HG03103 (cell line): Measurements from ENCODE around the gene KIF1C.

ENCODE experiments used
- ATAC-seq: cut with Tn5 transposase; IDR thresholded peaks from one replicate; pipeline ENCODE4 v1.9.1; 2021; ENCODE audit warnings: low read depth; ENCODE audit not compliant: unreplicated experiment

Gene KIF1C

GRCh38 chr17:4968486-4969046 is 29.2 kb upstream of the KIF1C start:
- ATAC-seq: no peak

- no peak for ATAC-seq
Observed at GRCh38 chr17:4969047-4969550, 28.7 kb upstream of the KIF1C start.

DNA sequence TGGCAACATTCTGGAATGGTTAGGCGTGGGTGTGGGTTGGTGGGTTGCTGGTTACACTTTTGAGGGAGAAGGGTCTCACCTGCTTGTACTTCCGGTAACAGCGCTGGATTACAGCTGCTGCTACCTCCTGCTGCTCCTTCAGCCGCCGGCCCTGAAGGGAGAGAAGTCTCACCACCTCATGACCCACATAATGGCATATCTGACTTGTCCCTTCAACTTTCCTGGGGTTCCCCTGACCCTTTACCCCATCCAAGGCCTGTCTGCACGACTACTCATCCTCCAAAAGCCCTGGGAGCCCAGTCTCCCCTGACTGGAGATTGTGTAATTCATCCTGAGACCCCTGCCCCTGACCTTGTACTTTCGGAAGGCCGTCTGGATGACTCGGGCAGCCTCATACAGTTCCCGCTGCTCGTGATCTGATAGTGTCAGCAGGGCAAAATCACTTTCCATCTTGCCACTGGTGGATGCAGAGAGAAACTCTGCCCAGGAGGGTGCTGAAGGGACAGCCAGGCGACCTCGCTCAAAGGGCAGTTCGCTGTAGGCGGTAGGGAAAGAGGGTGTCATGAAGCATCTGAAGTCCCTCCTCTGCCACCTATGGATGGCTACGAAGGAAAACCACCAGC is 28.1 kb upstream of the KIF1C start:
- ATAC-seq: no peak

- ATAC-seq: no peak
Observed at GRCh38 chr17:4970273-4970672, 27.5 kb upstream of the KIF1C start.

GRCh38 chr17:4971826-4972225 is 25.9 kb upstream of the KIF1C start:
- no peak for ATAC-seq

DNA sequence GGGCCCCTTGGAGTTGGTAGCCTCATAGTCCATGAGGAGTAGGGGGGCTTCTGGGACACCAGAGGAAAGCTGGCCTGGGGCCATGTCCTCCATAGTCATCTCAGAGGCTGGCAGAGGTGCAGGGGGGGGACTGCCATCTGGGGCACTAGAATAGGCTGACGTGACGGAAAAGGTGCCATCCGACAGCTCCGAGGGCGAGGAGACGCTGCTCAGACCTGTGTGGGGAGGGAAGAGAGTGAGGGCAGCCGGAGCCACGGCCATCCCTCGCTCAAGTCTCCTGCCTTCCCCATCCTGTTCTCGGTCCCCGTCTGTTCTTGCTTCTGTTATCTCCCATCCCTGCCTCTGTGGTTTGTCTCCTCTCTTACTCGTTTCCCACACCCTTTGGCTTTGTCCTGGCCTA is 25.4 kb upstream of the KIF1C start:
- no peak for ATAC-seq

DNA sequence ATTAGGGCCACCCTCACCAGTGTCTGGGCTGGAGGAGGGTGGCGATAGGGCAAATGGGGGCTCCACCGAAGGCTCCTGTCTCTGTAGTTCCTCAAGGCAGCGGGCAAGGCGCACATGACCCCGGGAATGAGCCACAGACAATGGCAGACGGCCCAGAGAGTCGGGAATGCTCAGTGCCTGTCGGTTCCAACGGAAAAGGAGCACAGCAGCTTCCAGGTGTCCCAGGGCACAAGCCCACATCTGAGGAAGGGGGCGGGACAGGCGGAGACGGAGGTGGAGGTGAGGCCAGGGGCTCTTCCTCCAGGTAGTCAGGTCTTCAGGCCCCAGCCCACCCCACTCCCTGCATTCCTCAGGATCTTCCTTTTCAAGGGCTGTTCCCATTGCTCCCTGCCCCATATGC is 25.0 kb upstream of the KIF1C start:
- ATAC-seq: no peak

DNA sequence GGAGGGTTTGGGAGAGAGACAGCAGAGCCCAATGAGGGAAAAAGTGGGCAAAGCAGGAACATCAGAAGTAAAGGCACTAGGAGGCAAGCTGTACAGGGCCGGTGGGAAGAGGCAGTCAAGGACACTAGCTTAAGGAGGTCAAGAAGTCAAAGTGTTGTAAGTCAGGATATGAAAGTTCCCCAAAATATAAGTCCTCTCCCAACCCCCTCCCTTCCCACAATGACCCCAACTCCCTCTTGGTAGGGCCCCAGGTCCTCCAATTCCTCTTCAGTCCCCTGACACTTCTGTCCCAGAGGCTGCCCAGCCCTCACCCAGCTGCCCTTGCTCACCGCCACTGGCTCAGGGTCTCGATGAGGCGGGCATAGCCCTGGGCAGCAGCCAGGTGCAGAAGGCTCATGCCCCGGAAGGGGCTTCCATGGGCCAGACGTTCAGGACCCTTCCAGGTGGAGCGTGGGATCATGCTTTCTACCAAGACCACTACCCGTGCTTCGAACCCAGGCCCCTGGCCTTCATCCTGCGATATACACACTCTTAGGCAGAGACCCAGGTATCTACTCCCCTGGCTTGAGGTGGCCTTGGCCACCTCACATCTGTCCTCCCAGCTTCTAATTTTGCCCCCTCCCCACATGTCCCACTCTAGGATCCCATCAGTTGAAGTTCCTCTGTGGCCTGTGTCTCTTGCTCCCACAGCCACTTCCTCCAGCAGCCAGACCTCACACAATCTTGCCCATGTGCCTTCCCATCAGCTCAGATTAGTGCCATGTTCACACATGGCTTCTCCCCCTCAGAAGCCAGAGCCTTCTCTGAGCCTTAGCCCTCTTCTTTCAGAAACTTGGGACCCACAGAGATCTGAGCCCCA is 24.3 kb upstream of the KIF1C start:
- no peak for ATAC-seq

DNA sequence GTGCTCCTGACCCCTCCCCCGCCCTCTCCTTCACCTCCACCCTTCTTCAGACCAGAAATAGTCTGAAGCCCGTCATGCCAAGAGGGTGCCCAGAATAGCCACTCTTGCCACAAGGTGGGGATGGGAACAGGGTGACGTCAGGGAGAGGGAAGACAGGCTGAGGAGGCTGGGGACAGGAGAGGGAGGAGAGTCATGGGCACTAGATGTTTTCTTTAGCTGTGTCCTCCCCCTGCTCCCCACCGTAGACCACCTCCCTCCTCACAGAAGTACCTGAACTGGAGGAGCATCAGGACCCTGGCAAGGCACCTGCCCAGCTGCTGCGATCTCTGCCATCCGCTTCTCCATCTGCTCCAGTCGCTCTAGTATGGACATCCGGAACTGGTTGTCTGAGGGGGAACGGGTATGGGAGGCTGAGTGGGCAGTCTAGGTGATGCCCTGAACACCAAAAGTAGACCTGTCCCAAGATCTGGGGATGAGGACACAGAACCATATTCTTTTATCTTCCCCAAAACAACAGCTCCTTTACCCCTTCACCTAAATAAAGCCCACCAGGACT is 23.6 kb upstream of the KIF1C start:
- no peak for ATAC-seq

GRCh38 chr17:4978726-4979125 is 19.0 kb upstream of the KIF1C start:
- no peak for ATAC-seq

GRCh38 chr17:4980644-4981216 is 17.0 kb upstream of the KIF1C start:
- ATAC-seq: no peak

- ATAC-seq: no peak
Observed at GRCh38 chr17:4982305-4982704, 15.4 kb upstream of the KIF1C start.

GRCh38 chr17:4986403-4986802 is 11.3 kb upstream of the KIF1C start:
- ATAC-seq: no peak

GRCh38 chr17:4986951-4987766 is 10.6 kb upstream of the KIF1C start, which contains the start of gene CAMTA2:
Gene CAMTA2 (minus strand): TSS chr17:4987675. CDS start chr17:4986222, 1,453 bp downstream.
- ATAC-seq: peak; percentile 57

- no peak for ATAC-seq
Observed at GRCh38 chr17:4987767-4988567, 9.8 kb upstream of the KIF1C start.

GRCh38 chr17:4994081-4994595 is 3.6 kb upstream of the KIF1C start:
- no peak for ATAC-seq

DNA sequence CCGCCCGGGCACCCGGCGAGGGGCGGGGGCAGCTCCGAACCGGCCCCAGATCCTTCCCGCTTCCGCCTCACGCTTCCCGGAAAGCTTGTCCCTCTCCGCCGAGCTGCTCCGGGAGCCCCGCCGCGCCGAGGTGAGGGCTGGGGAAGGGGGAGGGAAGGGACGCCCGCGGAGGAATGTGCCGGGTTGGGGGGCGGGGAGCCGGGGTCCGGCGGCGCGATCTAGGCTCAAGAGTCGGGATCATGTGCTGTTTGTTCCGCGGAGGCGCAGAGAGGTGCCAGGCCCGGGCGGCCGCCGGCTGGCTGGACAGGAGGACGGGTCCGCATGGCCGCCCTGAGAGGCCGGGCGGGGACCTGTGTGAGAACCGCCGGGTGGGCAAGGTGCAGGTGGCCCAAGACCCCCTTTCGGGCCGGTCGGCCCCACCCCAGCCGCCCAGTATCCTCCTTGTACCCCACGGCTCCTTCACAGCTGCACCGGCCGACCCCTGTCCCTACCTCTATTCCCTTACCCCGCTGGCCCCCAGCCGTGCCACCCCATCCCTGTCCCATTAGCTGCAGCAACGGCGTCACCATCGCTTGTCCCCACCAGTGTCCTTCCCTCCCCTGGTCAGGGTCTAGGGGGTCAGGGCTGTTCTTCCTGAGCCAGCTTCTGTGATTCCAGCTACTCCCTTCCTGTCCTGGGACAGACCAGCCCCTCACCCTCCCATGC is 429 bp downstream of the KIF1C start:
- ATAC-seq: peak; percentile 7

- no peak for ATAC-seq
Observed at GRCh38 chr17:4998732-4999429, 1.1 kb downstream of the KIF1C start.
